GM18505 (cell line): ENCODE results near the gene LRCOL1.

Source experiments
- ATAC-seq: cut with Tn5 transposase; IDR thresholded peaks from one replicate; pipeline ENCODE4 v1.9.1; 2021; ENCODE audit not compliant: unreplicated experiment
- POLR2A ChIP-seq: IDR thresholded peaks from 4 replicates; pipeline ENCODE4 v1.6.1; 2011; ENCODE audit warnings: borderline replicate concordance; ENCODE audit not compliant: insufficient read depth, insufficient read length; ENCODE audit errors: extremely low read depth

Gene LRCOL1

DNA sequence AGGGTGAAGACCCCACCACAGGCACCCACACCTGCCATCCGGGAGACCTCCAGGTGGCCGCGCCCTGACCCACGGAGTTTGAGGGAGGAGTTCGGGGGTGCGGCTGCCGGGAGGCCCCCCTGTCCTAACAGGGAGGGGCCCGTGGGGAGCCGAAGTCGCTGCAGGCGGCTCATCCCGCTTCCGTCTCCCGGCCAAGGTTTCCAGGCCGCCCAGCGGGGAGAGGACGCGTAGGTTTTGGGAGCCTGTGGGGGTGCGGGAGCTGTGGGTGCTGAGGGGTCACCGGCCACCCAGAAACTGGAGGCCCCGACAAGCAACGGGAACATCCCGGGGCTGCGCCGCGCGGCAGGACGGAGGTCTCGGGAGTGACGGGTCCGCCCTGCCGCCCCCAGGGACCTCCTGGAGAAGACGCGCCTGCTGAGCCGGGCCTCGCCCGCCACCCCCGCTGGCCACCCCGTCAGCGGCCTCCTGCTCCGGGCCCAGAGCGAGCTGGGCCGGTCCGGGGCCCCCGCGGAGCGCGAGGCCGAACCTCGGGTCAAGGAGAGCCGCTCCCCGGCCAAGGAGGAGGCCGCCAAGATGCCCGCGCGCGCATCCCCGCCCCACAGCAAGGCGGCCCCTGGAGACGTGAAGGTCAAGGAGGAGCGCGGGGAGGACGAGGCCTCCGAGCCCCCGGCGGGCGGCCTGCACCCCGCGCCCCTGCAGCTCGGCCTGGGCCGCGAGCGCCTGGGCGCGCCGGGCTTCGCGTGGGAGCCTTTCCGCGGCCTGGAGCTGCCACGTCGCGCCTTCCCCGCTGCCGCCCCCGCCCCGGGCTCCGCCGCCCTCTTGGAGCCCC lies 27.6 kb downstream of the LRCOL1 start:
- ATAC-seq, result no peak
- TF ChIP-seq POLR2A, result no peak

DNA sequence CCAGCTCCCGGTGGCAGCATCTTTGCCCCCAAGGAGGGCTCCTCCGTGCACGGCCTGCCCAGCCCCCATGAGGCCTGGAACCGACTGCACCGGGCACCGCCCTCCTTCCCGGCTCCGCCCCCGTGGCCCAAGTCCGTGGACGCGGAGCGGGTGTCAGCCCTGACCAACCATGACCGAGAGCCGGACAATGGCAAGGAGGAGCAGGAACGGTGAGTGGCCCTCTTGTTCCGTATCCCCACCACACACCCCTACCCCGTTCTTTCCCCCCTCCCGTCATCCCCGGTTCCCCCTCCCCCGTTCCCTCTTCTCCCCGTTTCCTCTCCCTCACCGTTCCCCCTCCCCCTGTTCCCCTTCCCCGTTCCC lies 28.3 kb downstream of the LRCOL1 start:
- TF ChIP-seq POLR2A, result no peak
- no peak for ATAC-seq

DNA sequence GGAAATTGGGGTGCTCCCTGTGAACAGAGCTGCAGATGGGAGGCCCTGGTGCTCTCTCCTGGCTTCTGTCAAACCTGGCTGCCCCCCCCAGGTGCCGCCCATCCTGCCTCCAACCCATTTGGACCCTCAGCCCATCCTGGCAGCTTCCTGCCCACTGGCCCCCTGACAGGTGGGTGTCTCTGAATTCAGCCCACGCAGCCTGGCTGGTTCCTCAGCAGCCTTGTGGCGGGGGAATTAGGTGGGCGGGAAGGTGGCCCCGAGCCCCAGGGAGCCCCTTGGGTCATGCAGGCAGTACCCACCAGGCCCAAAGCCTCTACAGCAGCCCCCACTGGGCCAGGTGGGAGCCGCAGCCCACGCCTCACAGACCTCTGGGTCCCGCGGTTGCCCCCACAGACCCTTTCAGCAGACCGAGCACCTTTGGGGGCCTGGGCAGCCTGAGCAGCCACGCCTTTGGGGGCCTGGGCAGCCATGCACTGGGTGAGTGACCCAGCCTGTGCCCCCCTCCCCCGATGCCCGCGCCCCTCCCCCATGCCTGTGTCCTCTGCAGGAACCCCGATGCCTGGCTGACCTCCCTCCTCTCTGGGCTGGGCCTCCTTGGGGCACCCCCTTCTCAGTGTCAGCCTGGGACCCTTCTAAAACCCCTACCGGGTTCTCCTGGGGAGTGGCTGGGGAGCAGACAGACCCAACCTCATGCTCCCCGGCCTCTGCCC lies 28.9 kb downstream of the LRCOL1 start:
- no peak for TF ChIP-seq POLR2A
- ATAC-seq, result no peak

DNA sequence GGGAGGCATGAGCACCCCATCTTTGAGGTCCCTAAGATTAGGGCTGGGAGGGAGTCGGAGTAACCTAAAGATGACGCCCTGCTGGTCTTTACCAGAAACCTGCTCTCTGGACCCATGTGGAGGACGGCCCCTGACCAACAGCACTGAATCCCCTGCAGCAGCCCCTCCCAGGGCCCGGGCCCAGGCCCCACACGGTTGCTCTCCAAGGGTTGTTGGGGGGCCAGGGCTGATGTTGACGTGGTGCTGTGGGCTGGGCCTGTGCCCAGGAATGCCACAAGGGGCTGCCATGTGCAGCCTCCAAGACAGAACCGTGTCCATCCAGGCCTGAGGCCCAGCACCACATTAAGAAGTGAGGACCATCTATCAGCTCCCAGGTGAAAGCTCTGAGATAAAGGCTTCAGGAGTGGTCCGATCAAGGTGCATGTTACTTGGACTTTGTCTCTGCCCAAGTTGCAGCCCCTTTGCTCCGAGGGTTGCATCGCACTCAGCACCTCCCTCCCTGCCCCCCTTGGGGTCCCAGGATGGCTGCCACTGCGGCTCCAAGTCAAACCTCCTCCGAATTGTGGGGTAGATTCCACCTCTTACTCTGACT lies 29.6 kb downstream of the LRCOL1 start:
- no peak for TF ChIP-seq POLR2A
- ATAC-seq, result no peak

DNA sequence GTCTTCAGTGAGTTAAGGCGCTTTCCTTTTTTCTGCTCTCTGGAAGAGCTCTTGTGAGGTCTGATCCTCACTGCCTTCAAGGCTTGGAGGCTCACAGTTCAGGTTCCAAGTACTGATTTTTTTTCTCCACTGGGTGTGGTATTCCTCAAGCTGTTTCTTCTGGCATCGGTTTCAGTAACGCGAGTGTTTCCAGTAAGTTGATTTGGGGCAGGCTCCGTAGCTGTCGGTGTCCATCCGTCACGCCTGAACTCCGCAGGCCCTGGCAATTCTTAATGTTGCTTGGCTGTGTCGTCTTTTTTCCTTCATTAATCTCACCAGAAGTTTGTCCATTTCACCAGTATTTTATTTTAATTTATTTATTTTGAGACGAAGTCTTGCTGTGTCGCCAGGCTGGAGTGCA lies 30.6 kb downstream of the LRCOL1 start:
- ATAC-seq, result no peak
- TF ChIP-seq POLR2A, result no peak

DNA sequence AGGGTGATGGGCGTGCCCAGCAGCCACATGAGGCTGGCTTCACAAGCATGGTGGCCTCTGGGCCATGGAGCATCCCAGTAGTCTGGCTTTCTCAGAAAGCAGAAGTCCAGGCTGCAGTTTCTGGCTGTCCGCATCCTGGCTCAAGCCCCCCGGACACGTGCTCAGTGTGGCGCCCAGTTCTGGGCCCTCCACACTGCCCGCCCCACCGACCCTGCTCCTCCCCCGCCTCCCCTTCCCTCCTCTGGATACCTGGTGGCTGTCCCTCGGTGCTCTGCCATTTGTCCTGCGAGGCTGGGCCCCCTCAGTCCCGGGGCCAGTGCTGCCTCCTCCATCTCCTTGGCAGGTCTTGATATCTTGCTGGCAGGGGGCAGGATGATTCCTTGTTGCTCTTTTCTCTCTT lies 31.6 kb downstream of the LRCOL1 start:
- no peak for ATAC-seq

DNA sequence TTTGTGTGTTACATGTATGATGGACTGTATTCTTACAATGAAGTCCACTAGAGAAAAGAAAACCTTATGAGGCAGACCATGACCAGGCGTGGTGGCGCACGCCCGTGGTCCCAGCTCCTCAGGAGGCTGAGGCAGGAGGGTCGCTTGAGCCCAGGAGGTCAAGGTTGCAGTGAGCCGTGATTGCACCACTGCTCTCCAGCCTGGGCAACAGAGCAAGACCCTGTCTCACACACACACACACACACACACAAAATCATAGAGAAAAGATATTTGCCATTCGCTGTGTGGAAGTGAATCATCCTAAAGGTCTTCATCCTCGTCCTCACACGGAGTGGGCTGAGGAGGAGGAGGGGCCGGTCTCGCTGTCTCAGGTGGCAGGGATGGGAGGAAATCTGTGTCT lies 32.3 kb downstream of the LRCOL1 start:
- TF ChIP-seq POLR2A, result no peak
- no peak for ATAC-seq

More for the DNA sequence above, 31.6 kb downstream of the LRCOL1 start:
- no peak for TF ChIP-seq POLR2A

DNA sequence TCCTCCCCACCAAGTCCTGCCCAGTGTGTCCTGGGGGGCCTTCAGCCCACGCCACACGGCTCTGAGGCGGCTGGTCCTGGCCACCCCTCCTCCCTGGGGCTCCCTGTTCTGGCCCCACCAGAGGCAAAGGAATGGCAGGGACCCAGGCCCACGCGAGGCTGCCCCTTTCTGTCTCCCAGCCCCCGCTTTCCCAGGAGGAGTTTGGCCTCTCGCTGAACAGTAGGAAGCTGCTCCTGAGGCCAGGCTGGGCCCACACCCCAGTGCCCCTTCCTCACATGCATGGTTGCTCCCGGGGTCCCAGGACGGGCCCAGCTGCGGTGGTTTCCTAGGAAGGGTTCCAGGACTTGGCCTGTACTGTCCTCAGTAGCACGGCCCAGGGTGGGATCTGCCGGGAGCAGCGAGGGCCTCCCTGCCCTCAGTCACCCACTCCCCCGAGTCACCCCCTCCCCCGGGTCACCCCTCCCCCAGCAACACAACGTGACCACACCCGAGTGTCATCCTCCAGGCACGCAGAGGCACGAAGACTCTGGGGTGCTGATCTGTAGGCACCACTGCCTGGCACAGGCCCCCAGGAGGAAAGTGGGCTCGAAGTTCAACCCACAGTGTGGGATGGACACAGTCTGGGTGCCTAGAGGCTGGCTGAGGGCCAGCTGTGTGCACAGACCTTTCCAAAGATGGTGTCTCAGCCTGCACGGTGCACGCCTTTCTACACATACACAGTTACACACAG lies 33.0 kb downstream of the LRCOL1 start:
- ATAC-seq, result no peak

DNA sequence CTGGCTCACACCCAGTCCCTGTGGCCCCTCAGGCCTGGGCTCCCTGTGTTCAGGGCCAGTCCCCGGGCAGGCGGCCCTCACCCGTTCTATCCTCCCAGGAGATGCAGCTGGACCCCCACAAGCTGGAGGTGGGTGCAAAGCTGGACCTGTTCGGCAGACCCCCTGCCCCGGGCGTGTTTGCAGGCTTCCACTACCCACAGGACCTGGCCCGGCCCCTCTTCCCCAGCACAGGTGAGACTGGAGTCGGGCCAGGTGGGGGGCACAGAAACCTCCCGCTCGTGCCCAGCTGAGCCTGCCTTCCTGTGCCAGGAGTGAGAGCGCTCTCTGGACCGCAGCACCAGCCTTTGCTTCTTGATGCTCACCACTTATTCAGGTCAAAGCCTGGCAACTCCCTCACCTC lies 33.7 kb downstream of the LRCOL1 start:
- TF ChIP-seq POLR2A, result no peak
- ATAC-seq, result no peak

More for the DNA sequence above, 33.0 kb downstream of the LRCOL1 start:
- TF ChIP-seq POLR2A, result no peak

DNA sequence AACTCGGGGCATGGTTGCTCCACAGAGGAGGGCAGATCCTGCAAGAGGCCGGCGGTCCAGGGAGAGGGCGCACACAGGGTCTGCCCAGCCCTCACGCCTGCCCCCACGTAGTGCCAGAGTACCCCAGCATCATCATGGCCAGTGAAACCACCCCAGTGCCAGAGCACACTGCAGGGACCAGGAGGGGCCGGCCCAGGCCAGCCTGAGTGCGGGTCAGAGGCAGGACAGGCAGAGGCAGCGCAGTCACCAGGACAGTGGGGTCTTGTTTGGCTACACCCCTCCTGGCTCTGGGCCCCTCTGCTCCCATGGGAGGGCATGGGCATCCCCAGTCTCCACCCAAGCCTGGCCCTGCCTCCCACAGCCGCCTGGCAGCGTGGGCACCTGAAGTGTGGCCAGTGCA lies 34.7 kb downstream of the LRCOL1 start:
- no peak for TF ChIP-seq POLR2A
- ATAC-seq, result no peak

DNA sequence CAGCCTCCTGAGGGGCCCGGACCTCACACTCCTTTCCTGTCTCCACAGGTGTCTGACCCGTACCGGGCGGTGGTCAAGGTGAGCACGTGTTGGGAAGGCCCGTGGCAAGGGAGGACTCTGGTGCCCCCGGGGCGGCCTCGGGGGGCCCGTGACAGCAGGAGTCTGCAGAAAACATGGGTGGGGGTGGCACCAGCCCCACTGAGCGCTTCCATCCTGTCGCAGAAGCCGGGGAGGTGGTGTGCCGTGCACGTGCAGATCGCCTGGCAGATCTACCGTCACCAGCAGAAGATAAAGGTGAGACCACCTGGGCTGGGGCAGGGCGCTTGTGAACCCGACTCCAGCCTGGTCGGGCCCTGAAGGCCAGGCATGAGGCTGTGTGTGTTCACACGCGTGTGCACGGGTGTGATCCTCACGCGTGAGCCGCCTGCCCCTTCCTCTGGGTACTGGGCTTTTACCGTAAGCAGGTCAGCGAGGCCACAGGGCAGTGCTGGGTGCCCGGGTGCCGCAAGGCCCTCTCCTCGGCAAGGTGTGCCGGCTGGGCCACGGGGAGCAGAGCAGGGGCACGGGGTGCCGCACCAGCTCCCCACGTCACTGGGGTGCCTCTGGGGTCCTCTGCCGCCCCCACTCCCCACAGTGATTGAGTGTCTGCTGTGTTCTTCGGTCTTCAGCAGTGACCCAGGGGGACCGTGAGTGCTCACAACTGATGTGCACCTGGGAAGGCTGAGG lies 35.9 kb downstream of the LRCOL1 start:
- no peak for ATAC-seq
- no peak for TF ChIP-seq POLR2A

DNA sequence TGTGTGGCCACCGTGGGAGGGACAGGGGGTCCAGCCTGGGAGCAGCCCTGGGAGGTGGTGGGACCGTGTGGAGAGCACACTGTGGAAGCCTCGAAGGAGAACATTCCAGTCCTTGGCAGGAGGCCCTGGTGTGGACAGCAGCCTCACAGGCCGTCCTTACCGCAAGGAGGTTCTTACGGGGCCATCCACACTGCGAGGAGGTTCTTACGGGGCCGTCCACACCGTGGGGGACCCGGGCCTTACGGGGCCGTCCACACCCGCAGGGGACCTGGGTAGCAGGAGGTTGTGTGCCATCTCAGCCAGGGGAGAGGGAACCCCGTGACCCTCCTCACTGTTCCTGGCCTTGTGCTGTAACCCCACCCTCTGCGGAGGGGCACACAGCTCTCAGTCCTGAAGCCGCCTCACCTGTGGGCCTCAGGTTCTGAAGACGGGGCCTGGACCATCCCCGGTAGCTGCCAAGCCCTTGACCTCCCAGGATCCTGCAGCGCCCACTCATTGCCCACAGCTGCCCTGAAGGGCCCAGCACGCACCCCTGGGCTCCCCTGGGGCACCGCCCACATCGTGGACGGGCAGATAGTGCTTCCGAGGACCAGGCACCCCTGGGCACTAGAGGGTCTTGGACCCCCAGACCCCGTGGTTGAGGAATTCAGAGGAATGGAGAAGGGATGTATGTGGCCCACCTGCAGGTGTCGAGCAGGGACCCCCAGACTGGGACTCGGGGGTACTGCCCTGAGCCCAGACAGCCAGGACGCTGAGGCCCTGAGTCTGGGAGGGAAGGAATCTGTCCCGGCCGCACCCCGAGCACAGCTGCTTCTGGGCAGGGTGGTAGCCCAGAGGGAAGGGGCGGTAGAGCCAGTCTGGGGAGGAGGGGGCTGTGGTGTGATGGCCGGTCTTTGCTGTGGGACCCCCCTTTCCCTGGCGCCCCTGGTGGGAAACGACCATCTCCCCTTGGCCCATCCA lies 37.3 kb downstream of the LRCOL1 start:
- TF ChIP-seq POLR2A, result no peak
- no peak for ATAC-seq
